GM19467 (cell line): ENCODE data around the gene GALNT14.
A peak's percentile ranks its signal among the peaks of the same experiment; 100 is the strongest.
"Not testable (repeated sequence)": the region's sequence is repeated elsewhere in the genome, so short reads cannot be mapped to it uniquely, and the experiment has no call there.

Experiments used
- ATAC-seq: cut with Tn5 transposase; IDR thresholded peaks from one replicate; pipeline ENCODE4 v1.9.1; 2021; ENCODE audit warnings: mild to moderate bottlenecking, moderate library complexity; ENCODE audit not compliant: unreplicated experiment

GALNT14 gene, protein sequence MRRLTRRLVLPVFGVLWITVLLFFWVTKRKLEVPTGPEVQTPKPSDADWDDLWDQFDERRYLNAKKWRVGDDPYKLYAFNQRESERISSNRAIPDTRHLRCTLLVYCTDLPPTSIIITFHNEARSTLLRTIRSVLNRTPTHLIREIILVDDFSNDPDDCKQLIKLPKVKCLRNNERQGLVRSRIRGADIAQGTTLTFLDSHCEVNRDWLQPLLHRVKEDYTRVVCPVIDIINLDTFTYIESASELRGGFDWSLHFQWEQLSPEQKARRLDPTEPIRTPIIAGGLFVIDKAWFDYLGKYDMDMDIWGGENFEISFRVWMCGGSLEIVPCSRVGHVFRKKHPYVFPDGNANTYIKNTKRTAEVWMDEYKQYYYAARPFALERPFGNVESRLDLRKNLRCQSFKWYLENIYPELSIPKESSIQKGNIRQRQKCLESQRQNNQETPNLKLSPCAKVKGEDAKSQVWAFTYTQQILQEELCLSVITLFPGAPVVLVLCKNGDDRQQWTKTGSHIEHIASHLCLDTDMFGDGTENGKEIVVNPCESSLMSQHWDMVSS

DNA sequence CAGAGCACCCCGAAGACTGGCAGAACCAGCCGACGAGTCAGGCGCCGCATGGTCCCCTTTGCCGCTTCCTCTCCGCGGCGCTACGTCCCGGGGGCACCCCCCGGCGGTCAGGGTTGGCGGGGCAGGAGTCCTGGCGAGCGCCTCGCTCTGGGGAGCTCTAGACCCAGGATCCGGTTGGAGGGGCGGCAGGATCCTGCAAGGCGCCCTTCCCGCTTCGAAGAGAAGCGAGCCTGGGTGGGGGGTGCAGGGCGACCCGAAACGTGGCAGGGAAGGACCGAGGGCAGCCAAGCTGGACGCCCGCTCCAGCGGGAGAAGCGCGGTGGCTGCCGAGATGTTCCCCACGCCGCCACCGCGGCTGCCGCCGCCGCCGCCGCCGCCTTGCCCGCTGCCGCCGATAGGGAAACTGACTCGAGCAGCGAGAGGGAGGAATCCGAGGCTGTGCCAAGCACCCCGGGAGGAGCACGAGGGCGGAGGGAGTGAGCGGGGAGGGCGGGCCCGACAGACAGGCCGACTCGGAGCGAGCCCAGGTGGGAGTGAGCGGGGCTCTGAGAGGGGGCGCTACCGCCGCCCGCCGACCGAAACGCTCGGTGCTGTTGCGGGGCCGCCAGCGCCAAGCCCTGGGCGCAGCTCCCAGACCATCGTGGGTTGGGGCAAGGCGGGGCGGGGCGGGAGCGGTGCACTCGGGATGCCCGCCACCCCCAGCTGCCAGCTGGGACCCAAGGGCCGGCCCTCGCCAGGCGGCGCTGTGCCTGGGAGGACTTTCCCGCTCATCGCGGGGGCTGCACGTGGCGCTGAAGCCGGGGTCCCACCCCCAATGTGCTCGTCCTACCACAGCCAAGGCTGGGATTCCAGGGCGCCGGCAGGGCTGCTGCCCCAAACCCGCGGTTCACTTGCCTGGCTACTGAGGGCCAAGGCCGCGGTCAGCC lies at the start of gene GALNT14:
TSS of gene GALNT14 (minus strand) at position 404 of the 926 bp plus-strand sequence. CDS start at position 50, 354 bp downstream.
- ATAC-seq, result no peak

DNA sequence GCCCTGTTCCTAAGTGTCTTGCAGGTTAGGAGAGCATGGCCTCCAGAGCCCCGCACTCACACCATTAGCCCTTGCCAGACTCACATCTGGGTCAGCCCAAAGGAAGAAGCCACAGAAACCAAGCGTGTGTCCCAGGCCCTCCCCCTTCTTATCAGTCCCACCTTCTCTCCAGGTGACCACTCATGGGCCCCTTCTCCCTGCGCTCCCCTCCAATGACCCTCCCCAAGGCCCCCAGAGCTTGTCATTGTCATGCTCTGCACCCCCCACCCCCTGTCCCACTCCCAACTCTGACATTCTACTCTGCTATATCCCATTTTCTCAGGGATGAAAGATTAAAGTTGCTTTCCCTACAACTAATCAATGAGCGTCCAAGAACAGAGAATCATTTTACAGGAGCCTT lies 48.9 kb upstream of the GALNT14 start:
- ATAC-seq, result no peak

DNA sequence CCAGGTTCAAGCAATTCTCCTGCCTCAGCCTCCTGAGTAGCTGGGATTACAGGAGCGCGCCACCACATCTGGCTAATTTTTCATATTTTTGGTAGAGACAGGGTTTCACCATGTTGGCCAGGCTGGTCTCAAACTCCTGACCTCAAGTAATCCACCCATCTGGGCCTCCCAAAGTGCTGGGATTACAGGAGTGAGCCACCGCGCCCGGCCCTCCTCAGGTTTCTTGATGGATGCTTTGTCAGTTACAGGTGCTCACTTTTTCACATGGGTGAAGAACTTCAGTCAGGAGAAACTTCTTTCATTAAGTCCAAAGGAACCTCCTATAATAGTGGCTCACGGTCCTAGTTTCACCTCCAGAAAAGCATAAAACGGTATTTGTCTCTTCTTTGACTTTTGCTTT lies 45.7 kb upstream of the GALNT14 start:
- not testable (repeated sequence) for ATAC-seq

DNA sequence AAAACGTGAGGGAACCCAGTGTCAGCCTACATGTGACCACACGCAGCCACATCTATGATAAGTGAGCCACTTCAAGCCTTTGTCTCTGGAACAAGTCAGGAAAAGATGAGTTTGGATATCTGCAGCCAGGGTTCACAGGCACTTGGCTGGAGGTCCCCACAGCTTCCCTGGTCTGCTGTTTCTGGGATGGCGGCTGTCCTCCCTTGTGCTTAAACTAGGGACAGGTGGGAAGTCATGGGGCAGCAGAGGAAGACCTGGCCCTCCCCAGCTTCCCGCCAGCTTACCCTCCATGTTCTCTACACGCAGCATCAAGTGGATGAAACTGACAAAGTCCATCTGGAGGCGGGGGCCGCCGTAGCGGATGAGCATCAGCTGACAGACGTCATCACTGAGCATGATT lies 38.5 kb upstream of the GALNT14 start:
- no peak for ATAC-seq

DNA sequence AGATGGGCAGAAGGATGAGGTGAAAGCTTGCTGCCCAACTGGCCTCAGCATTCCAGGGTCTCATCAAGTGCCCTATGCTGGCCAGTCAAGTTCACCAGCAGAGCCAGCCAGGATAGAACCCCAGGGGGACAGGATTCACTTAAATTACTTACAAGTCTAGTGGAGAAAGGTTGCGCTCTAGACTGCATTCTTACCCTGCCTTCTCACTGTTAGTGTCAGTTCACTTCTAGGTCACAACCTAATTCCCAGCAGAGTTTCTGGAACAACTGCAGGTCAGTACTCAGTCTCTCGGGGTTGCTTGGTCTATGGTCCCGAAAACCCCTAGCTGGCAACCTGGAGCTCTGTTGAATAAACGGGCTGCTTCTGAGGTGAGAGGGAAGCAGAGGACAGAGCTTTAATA lies 32.9 kb upstream of the GALNT14 start:
- ATAC-seq, result no peak

DNA sequence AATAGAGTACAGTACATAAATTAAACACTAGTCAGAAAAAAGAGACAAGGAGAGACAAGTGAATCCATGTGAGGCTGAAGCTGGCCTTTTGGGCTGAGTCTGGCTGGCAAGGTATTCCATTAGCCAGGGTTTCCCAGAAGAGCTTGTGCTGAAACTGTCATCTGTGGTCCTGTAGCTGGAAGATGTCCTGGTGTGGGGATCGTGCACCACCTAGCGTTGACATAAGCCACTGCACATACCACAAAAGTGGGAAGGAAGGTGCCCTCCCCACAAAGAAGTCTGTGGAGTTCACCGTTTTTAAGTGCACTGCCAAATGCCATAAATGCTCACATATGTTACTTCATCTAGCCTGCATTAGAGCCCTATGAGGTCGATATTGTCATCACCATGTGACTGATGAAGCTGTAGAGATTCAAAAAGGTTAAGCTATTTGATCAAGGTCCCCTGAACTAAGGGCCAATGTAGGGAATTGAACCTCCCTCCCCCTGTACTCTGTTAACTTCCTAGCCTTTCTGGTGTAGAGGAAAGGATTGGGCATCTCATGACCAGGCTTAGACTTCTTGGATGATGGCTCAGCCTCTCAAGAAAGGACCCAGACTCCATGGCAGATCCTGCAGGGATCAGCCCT lies 31.9 kb upstream of the GALNT14 start:
- ATAC-seq, result peak; percentile 62

DNA sequence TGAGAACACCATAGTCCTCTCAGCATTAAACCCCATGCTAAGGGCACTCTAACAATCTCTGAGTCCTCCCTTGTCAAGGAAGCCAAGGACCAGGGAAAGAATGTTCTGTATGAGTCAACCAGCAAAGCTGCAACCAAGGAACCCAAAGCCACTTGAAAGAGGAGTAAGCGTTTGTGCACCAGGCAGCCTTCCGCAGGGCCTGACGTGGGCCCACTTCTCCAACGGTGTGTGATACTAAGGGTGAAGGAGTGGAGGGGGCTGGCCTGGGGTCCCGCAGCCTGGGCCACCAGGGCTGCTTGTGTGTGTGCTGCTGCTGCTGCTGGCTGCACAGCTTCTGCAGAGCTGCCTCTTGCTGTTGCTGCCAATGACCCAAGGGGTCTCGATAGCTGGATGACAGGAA lies 30.1 kb upstream of the GALNT14 start:
- ATAC-seq, result no peak

DNA sequence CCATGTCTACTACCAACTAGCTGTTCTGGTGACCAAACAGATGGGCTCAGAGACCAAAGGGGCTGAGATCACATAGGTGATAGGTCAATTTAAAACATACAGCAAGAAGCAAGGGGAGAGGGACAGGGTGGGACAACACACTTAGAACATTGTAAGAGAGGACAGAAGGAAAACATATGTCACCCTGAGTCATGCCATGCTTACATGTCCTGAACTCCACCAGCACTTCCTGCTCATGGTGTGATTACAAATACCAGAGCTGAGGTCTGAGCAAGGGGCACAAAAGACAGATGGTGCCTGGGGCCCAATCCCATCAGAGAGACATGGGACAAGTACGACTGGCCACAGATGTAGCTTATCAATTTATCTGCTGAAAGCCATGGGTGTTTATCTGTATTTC lies 28.7 kb upstream of the GALNT14 start:
- no peak for ATAC-seq

DNA sequence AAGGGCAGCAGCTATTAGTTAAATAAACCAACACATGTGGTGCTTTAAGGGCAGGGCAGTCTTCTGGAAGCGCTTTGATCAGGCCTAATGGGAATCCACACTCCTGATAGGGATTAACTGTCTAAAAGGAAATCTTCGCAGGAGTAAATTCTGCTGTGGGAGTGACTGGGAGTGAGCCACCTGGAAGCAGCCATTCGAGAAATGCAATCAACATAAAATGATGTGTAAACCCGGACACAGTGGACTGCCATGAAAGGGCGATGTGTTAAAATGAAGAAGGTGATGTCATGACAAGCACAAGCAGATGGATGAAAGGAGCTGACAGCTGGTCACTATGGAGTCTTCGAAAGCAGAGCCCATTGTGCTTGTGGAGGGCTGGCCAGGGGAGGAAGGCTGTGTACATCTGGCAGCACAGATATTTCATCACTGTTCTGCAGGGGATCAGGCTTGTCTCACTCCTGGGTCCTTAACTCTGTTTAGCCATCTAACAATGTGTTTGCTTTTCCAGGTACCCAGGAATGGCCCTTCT lies 24.8 kb upstream of the GALNT14 start:
- ATAC-seq, result no peak

DNA sequence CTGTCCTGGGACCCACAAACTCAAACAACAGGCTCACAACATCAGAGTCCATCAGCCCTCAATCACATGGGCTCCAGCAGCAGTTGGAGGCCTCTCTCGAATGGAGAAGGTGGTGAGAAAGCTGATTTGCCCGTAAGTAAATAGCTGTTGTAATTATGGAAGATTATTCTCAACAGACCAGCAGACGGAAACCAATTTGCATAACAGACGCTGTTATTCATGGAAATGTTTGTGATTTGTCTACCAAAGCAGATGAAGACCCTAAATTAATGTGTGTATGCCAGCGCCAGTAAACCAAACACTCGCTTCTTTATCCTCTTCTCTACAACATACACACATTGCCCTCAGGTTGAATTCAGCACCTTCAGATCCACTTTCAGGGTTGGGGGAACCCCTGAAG lies 23.4 kb upstream of the GALNT14 start:
- no peak for ATAC-seq

DNA sequence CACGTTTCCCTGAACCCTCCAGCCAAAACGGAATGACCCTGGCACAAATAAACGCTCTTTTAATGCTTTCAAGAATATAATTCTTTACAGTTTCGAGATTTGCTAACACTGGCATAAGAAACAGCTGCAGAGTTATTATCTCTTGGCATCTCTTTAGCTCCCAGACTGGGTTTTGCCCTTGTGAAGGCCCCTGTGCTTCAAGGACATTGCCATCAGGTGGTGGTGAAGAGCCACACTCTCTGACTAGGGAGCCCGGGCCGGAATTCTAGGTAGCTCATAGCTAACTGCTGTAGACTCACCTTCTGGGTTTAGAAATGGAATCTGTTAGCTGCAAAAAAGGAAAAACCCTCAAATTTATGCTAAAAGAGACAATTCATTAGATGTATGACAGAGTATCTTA lies 13.3 kb upstream of the GALNT14 start:
- ATAC-seq, result no peak

DNA sequence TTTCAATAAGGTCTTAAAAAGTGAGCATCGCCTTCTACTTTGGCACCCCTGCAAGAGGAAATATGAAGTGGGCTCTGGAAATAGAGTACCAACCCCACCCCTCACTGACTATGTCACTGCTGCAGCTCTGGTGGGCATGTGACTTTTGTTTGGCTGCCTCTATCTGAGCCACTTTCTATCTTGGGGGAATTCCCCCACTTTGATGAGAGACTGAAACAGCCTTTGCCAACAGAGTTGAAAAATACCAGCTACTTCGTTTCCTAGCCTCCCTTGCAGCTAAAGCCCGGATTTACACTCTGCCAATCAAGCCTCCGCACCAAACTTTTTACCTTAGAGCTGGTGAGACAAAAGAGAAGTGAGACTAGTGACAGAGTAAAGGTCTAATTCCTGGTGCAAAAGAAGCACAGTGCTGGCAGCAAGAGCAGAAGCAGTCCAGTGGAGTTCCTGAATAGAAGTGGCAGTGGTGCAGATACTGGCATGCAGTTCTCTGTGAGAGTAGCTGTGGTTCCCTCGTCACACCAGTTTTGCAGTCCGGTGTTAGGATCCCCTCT lies 12.0 kb upstream of the GALNT14 start:
- ATAC-seq, result no peak

DNA sequence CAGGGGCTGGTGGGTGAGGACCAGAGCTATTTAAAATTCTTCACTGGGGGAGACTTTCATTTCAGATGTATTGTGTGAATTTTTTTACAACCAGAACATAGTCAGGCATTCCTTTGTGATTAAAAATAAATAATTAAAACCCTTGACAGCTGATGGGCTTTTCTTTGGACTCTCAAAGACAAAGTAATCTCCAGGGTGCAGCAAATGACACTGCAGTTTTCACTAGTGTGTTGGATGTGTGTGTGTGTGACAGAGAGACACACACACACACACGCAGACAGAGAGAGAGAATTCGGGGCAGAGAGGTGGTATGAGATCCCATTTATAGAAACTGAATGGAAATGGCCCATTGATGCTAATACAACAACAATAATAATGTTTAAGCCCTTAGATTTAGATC lies 10.3 kb upstream of the GALNT14 start:
- no peak for ATAC-seq

DNA sequence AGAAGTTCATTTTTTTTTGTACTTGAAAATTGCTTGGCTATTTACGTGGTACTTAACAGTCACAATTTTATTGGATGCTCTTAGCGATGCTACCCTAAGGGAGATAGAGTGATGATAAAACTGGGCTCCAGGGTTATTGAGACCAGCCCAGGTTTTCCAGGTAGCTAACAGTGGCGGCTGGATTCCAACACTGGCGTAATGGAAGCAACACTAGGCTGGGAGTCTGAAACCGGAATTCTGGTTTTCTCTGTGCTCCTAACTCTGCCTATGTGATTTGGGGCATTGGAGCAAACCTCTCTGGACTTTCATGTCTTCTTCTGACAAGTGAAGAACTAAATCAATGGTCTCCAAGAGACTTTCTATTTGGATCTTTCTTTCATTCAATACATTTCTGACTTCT lies 9.4 kb upstream of the GALNT14 start:
- ATAC-seq, result no peak

DNA sequence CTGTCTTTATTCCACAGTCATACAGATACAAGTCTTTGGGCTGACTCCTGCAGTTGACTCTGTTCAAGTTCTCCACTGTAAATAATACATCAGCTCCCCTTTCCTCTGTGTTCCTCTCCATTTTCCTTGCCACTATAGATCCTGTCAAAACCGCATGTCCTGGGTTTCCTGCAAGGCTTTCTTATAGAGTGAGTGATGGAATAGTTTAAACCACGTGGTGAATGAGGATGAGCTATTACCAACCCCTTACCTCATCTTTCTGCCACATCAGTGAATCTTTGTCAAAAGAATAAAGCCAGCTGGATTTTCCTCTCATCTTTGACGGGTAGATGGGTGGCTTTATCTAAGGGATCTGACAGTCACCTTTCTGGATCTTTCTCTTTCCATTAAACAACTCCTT lies 3.9 kb upstream of the GALNT14 start:
- no peak for ATAC-seq

DNA sequence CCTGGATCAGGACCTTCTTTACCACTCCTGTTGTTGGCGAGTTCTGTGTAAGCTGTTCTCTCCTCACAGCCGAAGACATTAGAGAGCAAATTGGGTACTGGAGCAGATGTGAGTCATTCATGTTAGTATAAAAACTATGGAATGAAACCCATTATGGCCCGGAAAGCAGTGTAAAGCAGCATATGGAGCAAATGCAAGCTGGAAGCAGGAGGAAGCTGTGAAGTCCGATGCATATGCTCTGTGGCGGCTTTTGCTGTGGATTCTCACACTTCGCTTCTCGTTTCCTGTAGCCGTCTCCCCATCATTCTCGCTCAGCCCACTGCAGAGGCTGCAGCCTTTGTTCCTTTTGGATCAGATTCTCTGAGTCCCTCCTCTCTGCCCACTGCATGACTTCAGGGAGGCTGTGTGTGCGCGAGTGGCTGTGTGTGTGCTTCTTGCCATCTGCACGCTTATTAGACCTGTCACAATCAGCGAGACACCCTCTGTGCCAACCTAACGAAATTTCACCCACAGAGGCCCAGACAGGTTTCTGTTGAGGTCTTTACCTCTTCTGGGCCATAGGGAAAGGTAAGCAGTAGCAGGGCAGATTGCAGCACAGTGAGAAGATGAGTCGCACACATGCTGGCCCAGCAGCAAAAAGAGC lies 3.3 kb upstream of the GALNT14 start:
- no peak for ATAC-seq

DNA sequence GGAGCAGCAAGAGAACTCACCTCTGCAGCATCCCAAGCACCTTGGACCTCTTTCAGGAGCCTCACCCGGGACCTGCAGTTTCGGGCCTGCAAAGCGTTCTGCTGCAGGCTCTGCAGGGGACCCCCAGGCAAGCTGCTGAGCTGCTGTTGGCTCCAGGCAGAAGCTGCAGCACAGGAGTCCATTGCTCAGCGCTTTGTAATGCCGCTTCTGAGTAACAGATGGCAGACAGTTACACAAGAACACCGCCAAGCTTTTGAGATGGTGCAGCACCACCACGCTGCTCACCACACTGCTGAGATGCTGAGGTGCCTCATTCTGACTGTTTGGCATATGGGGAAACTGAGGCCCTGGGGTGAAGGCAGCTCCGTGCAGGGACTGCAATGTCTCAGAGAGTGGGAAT lies 1.9 kb upstream of the GALNT14 start:
- ATAC-seq, result no peak

DNA sequence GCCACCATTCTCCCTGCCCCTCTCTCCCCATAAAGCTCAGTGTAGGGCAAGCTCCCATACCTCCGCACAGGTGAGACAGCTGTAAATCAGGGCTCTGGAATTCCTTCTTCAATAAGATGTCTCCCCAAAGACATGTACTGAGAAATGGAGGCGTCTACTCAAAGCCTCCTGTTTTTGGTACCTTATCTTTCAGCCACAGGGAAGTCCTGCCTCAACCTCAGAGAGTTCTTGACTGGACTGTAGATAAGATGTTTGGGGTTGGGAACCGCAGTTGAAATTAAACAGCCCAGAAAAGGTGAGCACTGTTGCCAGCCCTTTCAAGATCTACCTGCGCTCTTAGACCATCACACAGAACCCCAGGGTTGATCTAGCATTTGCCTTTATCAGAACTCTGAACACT lies 1.4 kb upstream of the GALNT14 start:
- ATAC-seq, result no peak

DNA sequence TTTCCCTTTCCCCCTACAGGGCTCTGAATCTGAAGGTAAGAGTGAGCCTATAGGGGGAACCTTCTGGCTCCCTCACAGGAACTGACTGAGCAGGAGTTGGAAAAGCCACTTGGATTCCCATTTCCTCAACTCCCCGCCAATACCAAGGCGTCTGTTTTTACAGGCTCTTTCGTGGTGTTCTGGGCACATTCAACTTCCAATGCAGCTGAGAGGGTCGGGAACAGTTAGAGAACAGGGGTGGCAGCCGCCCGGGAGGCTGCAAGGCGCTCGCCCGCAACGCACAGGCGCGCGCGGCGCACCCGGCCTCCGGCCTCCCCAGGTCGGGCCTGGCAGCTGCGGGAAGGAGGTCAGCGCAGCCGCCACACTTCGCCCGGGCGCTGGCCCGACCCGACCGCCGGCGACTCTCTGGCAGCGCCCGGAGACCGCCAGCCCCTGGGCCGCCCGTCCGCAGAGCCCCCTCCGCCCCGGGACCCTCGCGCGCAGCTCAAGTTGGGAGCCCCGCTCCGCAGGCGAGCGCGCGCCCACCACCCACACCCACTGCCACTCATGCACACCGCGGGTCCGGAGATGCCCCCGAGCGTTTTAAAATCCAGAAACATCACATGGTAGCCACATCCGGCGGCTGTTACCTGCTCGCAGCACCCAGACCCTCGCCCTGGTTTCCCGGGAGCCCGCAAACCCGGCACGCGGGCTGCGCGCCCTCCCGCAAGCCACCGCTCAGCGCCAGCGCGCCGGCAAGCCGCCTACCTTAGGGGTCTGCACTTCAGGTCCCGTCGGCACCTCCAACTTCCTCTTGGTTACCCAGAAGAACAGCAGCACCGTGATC lies 816 bp downstream of the GALNT14 start:
- no peak for ATAC-seq
